Thyroid gland (tissue), 4 donors: Measurements from ENCODE around the gene GASK1B. TPM values are rescaled to one million over a fixed set of nuclear protein-coding genes. Genes with fewer than 3 reads are reported as not detected.

Experiments
- DNase-seq, 2 donors: peaks; one replicate each; pipeline ENCODE4 v3.0.0-alpha.2; 2019
- H3K27ac ChIP-seq, 3 donors: fragments of 200-600 bp; sonication (generic); 1 replicate in 2 of 3; 2 replicates in 1 of 3; pipeline ENCODE4 v1.5.1; 2016 to 2019; ENCODE audit warnings: mild to moderate bottlenecking in 1 of 3, moderate library complexity in 1 of 3
- H3K27me3 ChIP-seq: fragments of 200-600 bp; sonication (generic); one replicate; pipeline ENCODE4 v1.5.1; 2019
- H3K36me3 ChIP-seq, 2 donors: fragments of 200-600 bp; sonication (generic); one replicate each; pipeline ENCODE4 v1.5.1; 2016 to 2019
- H3K4me1 ChIP-seq, 2 donors: fragments of 200-600 bp; sonication (generic); one replicate each; pipeline ENCODE4 v1.5.1; 2017 to 2019
- H3K4me3 ChIP-seq, 3 donors: fragments of 200-600 bp; sonication (generic); replicated peaks in 1 of 3; 1 replicate in 2 of 3; 2 replicates in 1 of 3; pipeline ENCODE4 v1.5.1; 2016; ENCODE audit warnings: mild to moderate bottlenecking in 1 of 3
- H3K9me3 ChIP-seq: fragments of 200-600 bp; sonication (generic); one replicate; pipeline ENCODE4 v1.5.1; 2017
- POLR2A ChIP-seq, 2 donors: fragments of 450-650 bp; IDR thresholded peaks; one replicate each; pipeline ENCODE4 v1.6.1; 2017; ENCODE audit warnings: antibody characterized with exemption in 2 of 2, mild to moderate bottlenecking in 2 of 2, moderate library complexity in 1 of 2
- WGBS, 2 donors: methylation state at CpG; one replicate each; pipeline ENCODE4 v1.1.5; 2017; 5-methylcytosine and 5-hydroxymethylcytosine counted together
- intact Hi-C: fragments of 100-400 bp; cut with DNase I; formaldehyde crosslinking; loops from one replicate; pipeline ENCODE4 v1.15.1; 2023
- total RNA-seq, 4 donors: library from RNA; depleted of rRNA; stranded (reverse); fragments of >200 nt; gene quantifications; one replicate each; pipeline ENCODE4 v1.2.3, GENCODE V29; 2016
- TF ChIP-seq, protein P1 (sequence below), 6 experiments: fragments of 200-600 bp in 3 of 6; fragments of 450-650 bp in 3 of 6; sonication (generic) in 3 of 6; IDR thresholded peaks; one replicate each; pipeline ENCODE4 v1.5.1; 2016 to 2019; ENCODE audit warnings: antibody characterized with exemption in 6 of 6, mild to moderate bottlenecking in 2 of 6, inconsistent platforms in 1 of 6, moderate library complexity in 1 of 6

Gene GASK1B
- total RNA-seq, 4 donors from 2014 or later: 16.0 to 27.9 (median 19.9) TPM

DNA sequence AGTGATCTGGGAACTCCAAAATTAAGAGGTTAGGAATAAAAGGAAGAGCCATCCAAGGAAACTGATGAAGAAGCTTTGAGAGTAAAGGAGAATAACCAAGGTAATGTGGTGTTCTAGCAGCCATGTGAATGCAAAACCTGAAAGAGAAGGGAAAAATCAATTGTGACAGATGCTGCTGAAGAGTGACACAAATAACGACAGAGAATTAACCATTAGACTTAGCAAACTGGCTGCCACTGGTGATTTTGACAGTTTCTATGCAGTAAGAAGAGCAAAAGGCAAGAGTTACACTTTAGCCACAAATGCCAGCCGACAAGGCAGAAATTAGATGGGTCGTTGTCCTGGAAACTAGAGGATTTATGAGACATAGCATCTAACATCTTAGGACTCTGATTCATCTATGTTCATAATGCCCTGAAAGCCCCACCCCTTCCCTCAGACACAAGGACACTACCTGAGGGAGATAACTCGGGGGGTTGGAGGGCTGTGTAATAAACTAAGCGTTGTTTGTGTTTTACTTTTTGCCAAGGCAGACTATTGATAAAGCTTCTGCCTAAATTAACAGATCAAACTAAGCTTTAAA, 24.5 kb upstream of the GASK1B start:
- peaks cover 3 to 8% of the 10 kb centered on the region in 2 donors for H3K4me1 ChIP-seq
- H3K36me3 ChIP-seq: no peaks in the 10 kb centered on the region
- H3K27me3 ChIP-seq: no peaks in the 10 kb centered on the region
- TF ChIP-seq, protein P1, sequence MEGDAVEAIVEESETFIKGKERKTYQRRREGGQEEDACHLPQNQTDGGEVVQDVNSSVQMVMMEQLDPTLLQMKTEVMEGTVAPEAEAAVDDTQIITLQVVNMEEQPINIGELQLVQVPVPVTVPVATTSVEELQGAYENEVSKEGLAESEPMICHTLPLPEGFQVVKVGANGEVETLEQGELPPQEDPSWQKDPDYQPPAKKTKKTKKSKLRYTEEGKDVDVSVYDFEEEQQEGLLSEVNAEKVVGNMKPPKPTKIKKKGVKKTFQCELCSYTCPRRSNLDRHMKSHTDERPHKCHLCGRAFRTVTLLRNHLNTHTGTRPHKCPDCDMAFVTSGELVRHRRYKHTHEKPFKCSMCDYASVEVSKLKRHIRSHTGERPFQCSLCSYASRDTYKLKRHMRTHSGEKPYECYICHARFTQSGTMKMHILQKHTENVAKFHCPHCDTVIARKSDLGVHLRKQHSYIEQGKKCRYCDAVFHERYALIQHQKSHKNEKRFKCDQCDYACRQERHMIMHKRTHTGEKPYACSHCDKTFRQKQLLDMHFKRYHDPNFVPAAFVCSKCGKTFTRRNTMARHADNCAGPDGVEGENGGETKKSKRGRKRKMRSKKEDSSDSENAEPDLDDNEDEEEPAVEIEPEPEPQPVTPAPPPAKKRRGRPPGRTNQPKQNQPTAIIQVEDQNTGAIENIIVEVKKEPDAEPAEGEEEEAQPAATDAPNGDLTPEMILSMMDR (IDR thresholded peaks at IDR 0.05): no peak
- no peak for TF ChIP-seq POLR2A (IDR thresholded peaks at IDR 0.05)
- 88 to 89% methylated on average over 5 of the region's 5 CpGs for WGBS, 2 donors
- no peak overlapping the region for H3K4me3 ChIP-seq
- H3K27ac ChIP-seq: no peak overlapping the region
- DNase-seq: no peak
- H3K9me3 ChIP-seq: no peaks in the 10 kb centered on the region
- intact Hi-C loops: loop anchor here (10.0 kb wide), 1 partner anchor 58 kb away; no protein-coding TSS in a partner anchor

DNA sequence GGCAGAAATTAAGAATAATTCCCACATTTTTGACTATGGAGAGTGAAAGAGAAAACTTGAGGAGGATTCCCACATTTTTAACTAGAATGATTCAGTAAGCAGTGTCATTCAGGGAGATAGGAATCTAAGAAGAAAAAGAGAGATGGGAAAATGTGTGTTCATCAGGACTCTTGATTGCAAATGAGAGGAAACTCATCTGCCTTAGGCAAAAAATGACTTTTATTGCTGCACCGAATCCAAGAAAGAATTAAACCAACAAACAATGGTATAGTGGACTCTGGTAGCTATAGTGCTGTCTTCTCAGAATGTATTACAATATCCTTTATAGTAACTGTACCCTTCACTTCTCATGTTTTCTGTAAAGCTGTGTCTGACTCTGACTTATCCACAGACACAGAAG, 22.5 kb upstream of the GASK1B start:
- Histone ChIP-seq H3K36me3 (no peaks in the 10 kb centered on the region), H3K4me1 (peaks cover 4 to 8% of the 10 kb centered on the region in 2 donors), H3K27ac (no peak overlapping the region), H3K4me3 (no peak overlapping the region), H3K27me3 (no peaks in the 10 kb centered on the region), H3K9me3 (no peaks in the 10 kb centered on the region)
- TF ChIP-seq, protein P1 (IDR thresholded peaks at IDR 0.05): no peak
- TF ChIP-seq POLR2A (IDR thresholded peaks at IDR 0.05): no peak
- intact Hi-C loops: loop anchor here (10.0 kb wide), 1 partner anchor 60 kb away; no protein-coding TSS in a partner anchor
- no peak for DNase-seq
- WGBS, 2 donors: 79 to 86% methylated on average over 1 of the region's 1 CpG

DNA sequence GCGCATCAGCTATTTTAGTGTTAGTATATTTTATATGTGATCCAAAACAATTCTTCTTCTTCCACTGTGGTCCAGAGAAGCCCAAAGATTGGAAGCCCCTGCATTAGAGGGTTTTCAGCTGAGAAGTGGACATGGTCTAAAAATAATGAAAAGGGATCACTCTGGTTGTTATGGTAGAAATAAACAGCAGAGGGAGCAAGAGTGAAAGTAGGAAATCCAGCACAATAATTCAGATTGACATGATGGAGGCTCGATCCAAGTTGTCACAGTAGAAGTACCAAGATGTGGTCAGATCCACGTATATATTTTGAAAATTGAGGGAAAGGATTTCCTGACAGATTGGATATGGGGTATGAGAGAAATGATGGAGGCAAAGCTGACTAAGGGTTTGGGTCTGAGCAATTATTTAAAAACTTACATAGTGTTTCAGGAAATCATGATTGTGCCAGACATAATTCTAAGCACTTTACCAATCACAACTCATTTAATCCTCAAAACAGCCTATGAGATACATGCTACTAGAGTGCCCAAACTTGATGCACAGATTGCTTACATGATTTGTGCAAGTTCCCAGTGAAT, 20.4 kb upstream of the GASK1B start:
- TF ChIP-seq, protein P1 (IDR thresholded peaks at IDR 0.05): peak; percentile 16 to 77 (median 62)
- no peak for TF ChIP-seq POLR2A (IDR thresholded peaks at IDR 0.05)
- WGBS, 2 donors: 34 to 35% methylated on average over 3 of the region's 3 CpGs
- intact Hi-C loops: loop anchor here (10.0 kb wide), 1 partner anchor 62 kb away; no protein-coding TSS in a partner anchor
- no peak for DNase-seq
- Histone ChIP-seq H3K4me3 (no peak overlapping the region), H3K9me3 (no peaks in the 10 kb centered on the region), H3K27me3 (no peaks in the 10 kb centered on the region), H3K4me1 (peaks cover 4 to 8% of the 10 kb centered on the region in 2 donors), H3K27ac (peak overlapping the region; percentile 29 to 65 (median 40)), H3K36me3 (no peaks in the 10 kb centered on the region)

DNA sequence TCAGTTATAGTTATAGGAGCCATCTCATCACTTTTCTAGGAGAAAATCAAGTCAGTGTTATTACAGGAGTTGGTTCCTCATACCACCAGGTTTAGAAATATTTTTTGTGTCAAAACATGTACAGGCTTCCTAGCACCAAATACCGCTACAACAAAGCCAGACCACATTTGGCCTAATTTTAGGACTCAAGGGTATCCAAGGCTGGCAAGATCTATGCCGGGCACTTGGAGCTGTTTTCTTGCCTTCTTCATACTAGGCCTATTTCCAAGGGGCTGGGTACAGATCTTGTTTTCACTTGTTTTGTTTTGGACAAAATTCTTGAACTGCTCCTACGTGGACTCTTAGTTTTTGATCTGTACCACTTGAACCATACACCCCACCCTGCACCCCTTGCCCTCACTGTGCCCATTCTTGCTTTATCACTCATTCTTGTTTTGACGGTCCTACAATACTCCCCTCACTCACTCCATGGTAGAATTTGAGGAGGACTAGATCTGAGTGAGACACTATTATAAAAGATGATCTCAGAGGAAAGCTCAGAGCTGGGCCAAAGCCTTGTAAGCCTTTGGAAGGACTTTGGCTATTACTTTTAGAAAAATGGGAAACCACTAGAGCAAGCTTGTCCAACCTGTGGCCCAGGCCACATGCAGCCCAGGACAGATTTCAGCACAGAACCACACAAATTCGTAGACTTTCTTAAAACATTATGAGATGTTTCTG, 19.8 kb upstream of the GASK1B start:
- H3K36me3 ChIP-seq: no peaks in the 10 kb centered on the region
- DNase-seq: peak; percentile 20 to 28
- intact Hi-C loops: loop anchor here (10.0 kb wide), 1 partner anchor 62 kb away; no protein-coding TSS in a partner anchor
- no peak overlapping the region for H3K4me3 ChIP-seq
- H3K27ac ChIP-seq: peak overlapping the region; percentile 29 to 65 (median 40)
- TF ChIP-seq, protein P1 (IDR thresholded peaks at IDR 0.05): no peak
- no peak for TF ChIP-seq POLR2A (IDR thresholded peaks at IDR 0.05)
- WGBS, 2 donors: 56 to 68% methylated on average over 5 of the region's 5 CpGs
- H3K27me3 ChIP-seq: no peaks in the 10 kb centered on the region
- H3K9me3 ChIP-seq: no peaks in the 10 kb centered on the region
- H3K4me1 ChIP-seq: peaks cover 4 to 8% of the 10 kb centered on the region in 2 donors
